UCSD-AML1 (cell line): Measurements from ENCODE around the gene ASPG.

Experiments used
- DNase-seq: peaks from one replicate; lab custom pipeline; 2025; ENCODE audit not compliant: unreplicated experiment; lab: John Stamatoyannopoulos, UW

Gene ASPG

DNA sequence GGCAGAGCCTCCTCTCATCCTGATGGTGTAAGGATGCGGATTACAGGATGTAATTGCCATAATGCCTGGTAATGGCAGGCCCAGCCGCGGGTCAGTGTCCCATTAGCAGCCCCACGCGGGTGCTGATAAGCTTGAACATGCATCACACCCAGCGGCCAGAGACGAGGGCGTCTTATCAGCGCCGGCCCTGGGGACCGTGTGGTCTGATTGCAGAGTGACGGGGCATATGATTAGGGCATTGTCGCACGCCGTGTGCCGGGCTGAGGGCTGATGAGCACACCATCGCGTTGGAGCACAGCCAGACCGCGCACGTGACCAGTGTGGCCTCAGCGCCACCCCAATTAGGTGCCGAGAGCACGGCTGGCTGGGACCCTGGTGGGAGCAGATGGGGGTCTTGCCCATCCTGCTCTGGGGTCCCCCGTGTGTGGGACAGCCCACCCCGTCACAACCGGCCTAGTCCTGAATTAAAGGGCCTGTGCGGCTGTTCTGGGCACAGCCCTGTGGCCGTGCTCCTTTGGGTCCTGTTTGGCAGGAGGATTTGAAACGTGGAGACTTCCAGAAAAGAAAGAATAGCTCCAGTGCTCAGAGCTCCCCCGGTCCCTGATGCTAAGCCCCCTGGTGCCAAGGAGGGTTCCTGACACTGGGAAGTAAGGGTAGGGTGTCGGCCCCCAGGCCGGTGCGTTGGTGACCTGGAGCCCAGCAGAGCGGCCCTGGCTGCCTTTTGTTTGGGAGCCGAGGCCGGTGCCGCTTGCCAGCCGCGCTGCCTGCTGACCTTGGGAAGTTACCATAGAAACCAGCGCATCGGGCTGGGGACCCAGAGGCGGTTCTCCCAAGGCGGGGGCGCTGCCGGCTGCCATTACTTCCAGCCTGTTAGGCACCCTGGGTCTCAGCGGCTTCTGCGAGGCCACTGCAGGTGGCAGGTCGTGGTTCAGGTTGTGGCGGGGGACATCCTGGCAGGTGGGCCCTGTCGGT is 73.6 kb downstream of the ASPG start:
- no peak for DNase-seq

DNA sequence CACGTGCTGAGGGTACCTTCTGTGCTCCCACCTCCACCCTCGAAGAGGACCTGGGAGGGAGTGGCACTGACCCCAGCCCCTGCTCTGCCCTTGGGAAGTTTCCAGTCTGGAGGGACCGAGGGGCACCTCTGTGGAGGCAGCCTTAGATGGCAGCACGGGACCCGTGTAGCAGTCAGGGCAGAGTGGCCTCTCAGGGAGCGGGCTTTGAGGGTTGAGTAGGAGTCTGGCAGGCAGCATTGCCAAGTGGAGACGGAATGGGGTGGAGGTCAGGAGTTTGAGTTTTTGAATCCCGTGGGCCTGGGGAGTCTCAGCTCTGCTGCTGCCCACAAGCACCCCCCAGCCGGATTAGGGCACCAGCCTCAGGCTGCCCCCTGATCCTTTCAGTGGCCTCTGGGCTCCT is 74.5 kb downstream of the ASPG start:
- DNase-seq = no peak

DNA sequence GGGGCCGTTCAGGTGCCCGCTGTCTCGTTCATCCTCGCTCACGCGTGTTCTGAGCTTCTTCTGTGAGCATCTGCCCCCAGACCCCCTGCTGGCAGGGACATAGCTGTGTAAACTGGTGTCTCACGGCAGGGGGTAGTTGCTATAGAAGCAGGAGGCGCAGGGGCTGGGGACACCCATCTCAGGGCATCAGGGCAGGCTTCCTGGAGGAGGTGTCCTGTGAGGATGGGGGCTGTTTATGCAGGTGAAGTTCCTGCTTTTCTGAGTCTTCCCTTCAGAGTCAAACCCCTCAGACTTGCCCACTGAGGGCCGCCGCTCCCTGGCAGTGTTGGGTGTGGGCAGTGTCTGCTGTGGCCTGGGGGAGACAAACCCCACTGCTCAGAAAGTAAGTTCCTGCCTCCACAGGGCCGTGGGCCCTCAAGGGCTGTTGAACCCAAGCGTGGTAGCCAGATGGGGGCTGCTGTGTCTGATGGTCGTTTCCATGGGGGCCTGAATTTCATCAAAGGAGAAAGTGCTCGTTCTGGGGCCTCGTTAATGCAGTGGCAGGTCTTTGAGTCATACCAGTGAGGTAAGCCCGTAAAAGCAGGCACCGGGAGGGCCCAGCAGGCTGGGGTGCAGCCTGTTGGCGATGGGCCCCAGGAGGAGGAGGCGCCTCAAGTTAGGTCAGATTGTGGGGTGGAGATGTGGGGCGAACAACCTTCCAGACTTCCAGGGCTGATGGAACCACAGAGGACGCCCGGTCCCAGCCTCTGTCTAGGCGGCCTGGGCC is 76.3 kb downstream of the ASPG start:
- no peak for DNase-seq

DNA sequence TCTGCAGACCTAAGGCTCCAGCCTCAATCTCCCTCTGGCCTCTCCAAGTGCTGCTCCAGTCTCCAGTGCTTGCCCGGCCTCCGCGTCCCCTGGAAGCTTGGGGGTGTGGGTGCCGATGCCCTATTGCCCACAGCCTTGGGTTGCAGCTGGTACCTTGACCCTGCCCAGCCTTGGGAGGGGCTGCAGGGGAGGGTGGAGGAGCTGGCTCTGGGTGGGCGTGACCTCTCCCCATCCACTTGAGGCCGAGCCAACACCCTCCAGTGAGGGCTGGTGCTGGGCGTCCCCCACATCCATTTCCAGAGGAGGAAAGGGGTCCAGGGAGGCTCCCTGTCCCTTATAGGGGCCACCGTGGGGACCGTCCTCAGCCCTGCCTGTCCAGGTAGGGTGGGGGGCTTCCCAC is 77.0 kb downstream of the ASPG start:
- DNase-seq = no peak

DNA sequence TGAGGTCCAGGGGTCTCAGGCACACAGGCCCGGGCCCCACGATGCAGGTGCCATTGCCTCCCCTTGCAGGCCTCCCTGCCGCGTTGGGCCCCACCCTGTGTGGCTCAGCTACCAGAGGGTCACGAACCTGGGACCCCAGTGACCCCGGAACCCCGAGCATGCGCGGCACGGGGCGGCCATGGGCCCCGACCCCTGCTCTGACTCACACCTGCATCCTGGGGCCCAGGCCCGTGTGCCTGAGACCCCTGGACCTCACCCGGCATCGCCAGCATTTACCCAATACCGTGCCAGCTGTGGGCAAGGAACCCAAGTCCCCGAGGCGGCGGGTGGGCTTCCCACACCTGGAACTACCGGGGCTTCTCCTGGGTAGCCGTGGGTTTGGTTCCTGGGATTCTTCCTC is 78.0 kb downstream of the ASPG start:
- DNase-seq = no peak

DNA sequence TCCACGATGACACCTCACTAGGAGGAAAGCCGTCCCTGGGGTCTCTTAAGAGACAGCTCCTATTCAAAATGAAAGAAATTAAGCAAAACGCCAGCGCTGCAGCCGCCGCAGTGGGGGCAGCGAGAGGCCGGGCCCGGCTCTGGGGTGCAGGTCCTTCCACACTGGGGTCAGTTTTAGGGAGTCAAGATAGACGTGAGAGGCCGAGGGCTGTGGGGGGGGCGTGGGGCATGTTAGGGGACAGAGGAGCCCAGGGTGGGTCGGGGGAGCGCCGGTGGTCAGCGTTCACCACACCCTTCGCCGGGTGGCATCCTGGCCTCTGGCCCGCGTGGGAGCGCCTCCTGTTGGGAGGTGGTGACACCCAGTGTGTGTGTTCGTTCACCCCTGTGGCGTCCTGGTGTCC is 78.5 kb downstream of the ASPG start:
- DNase-seq = no peak

DNA sequence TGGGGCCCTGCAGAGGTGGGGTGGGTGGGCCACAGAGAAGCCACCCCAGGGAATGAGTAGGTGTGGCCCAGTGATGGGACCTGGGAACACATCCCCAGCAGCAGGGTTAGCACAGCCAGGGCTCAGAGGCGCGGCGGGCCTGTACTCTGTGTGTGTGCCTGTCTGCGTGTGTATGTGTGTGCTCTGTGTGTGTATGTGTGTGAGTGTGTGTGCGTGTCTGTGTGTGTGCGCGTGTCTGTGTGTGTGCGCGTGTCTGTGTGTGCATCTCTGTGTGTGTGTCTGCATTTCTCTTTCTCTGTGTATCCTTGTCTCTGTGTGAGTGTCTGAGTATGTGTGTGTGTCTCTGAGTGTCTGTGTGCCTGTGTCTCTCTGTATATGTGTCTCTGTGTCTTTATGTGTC is 79.0 kb downstream of the ASPG start:
- DNase-seq = no peak
